Upper lobe of left lung (tissue), 6 donors: Measurements from ENCODE around the gene BRIP1. TPM values are rescaled to one million over a fixed set of nuclear protein-coding genes. Genes with fewer than 3 reads are reported as not detected.
"Not testable (repeated sequence)": the region's sequence is repeated elsewhere in the genome, so short reads cannot be mapped to it uniquely, and the experiment has no call there.

ENCODE experiments used
- ATAC-seq, 2 donors: fragments of 200-7000 bp; cut with Tn5 transposase; one replicate each; pipeline ENCODE4 v1.9.1; 2022; ENCODE audit warnings: mild to moderate bottlenecking in 2 of 2, moderate library complexity in 2 of 2; ENCODE audit not compliant: low FRiP score in 2 of 2
- DNase-seq, 2 donors: peaks; one replicate each; pipeline ENCODE4 v3.0.0-alpha.2; 2019 to 2020
- H3K27ac ChIP-seq, 4 donors: fragments of 200-600 bp; sonication (generic); one replicate each; pipeline ENCODE4 v1.5.1; 2016 to 2019
- H3K27me3 ChIP-seq, 4 donors: fragments of 200-600 bp; sonication (generic); one replicate each; pipeline ENCODE4 v1.5.1; 2017 to 2019
- H3K36me3 ChIP-seq, 4 donors: fragments of 200-600 bp; sonication (generic); one replicate each; pipeline ENCODE4 v1.5.1; 2016 to 2019
- H3K4me1 ChIP-seq, 4 donors: fragments of 200-600 bp; sonication (generic); one replicate each; pipeline ENCODE4 v1.5.1; 2018 to 2019
- H3K4me3 ChIP-seq, 4 donors: fragments of 200-600 bp; sonication (generic); one replicate each; pipeline ENCODE4 v1.5.1; 2017 to 2019; ENCODE audit warnings: mild to moderate bottlenecking in 2 of 4, moderate library complexity in 1 of 4
- H3K9me3 ChIP-seq, 4 donors: fragments of 200-600 bp; sonication (generic); one replicate each; pipeline ENCODE4 v1.5.1; 2018 to 2019
- CTCF ChIP-seq, 6 experiments: fragments of 450-650 bp in 4 of 6; fragments of 200-600 bp in 2 of 6; sonication (generic) in 2 of 6; IDR thresholded peaks; one replicate each; pipeline ENCODE4 v1.5.1; 2016 to 2019; ENCODE audit warnings: antibody characterized with exemption in 6 of 6
- EP300 ChIP-seq, 4 donors: sonication (generic); formaldehyde crosslinking; IDR thresholded peaks; one replicate each; pipeline ENCODE4 v1.5.1; 2017; ENCODE audit warnings: antibody characterized with exemption in 4 of 4, control low read depth in 2 of 4
- POLR2A ChIP-seq, 4 donors: fragments of 450-650 bp; IDR thresholded peaks; one replicate each; pipeline ENCODE4 v1.5.1; 2016 to 2017; ENCODE audit warnings: antibody characterized with exemption in 4 of 4, mild to moderate bottlenecking in 2 of 4
- POLR2AphosphoS5 ChIP-seq, 2 donors: sonication (generic); formaldehyde crosslinking; IDR thresholded peaks; one replicate each; pipeline ENCODE4 v1.5.1; 2017; ENCODE audit warnings: antibody characterized with exemption in 2 of 2
- WGBS, 2 donors: methylation state at CpG; one replicate each; pipeline ENCODE4 v1.1.5; 2017 to 2018; 5-methylcytosine and 5-hydroxymethylcytosine counted together
- total RNA-seq, 6 donors: library from RNA; depleted of rRNA in 4 of 6; stranded (reverse); fragments of >200 nt in 4 of 6; gene quantifications; one replicate each; pipeline versions ENCODE4 v1.1.0 to v1.2.1, GENCODE V29; 2016 to 2021
- donor health status: DM: no; HTN: no; CAD: no; lungs with moderate emphysema.
- donor health status: DM: no; HTN: yes; CAD: no; lungs with severe emphysema.

BRIP1 gene
- total RNA-seq, 6 donors from 2014 or later = 0.55 to 2.5 (median 0.85) TPM

DNA sequence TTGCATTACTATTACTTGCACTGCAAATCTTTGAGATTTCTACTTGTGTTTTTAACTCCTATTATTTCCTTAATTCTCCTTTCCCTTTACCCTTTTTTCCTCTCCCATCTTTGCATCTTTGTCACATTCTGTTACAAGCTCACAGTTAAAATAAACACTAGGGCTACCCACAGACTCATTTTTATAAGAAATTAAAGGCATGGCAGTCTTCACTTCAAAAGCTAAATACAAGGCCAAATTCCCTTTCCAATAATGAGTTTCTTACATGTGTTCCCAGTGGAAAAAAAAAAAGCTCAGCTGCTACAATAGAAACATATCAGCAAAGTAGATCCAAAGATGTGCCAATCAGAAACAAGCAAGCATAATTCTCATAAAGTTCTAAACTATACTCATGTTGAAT, 3.7 kb upstream of the BRIP1 start:
- TF ChIP-seq EP300 (IDR thresholded peaks at IDR 0.05) (no peak), POLR2AphosphoS5 (IDR thresholded peaks at IDR 0.05) (no peak)
- peaks cover 0 to 42% (median 14%) of the 10 kb centered on the region in 4 donors for H3K36me3 ChIP-seq
- H3K27ac ChIP-seq = no peak overlapping the region
- H3K4me1 ChIP-seq = peaks cover 6 to 10% (median 8%) of the 10 kb centered on the region in 4 donors
- H3K4me3 ChIP-seq = no peak overlapping the region
- no peaks in the 10 kb centered on the region for H3K27me3 ChIP-seq
- DNase-seq (no peak), ATAC-seq (no peak)
- H3K9me3 ChIP-seq = no peaks in the 10 kb centered on the region

DNA sequence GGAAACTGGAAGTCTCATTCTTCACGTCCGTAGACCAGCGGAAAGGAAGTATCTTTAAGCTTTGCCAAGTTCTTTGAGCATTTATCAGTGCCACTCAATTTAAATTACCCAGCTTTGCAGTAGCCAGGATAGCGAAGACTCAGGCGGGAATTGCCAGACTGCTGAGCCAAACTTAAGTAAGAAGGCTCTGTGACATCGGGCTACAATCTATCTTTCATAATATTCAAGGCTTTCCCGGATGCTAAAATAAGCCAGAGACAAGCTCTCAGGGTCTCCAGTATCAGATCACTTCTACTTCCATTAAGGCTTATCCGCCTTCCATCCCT, 436 bp upstream of the BRIP1 start:
- Histone ChIP-seq H3K27me3 (no peaks in the 10 kb centered on the region), H3K27ac (peak overlapping the region; percentile 68 to 84 (median 82)), H3K36me3 (peaks cover 0 to 14% (median under 1%) of the 10 kb centered on the region in 4 donors), H3K4me3 (peak overlapping the region; percentile 23 to 78 (median 61)), H3K9me3 (no peaks in the 10 kb centered on the region), H3K4me1 (peaks cover 6 to 10% (median 8%) of the 10 kb centered on the region in 4 donors)
- WGBS, 2 donors = 1 to 4% methylated on average over 8 of the region's 8 CpGs
- DNase-seq (no peak), ATAC-seq (peak; percentile 56 to 65)
- TF ChIP-seq POLR2A (IDR thresholded peaks at IDR 0.05) = no peak
- peak in 1 of 2 donors; percentile 22 for TF ChIP-seq POLR2AphosphoS5 (IDR thresholded peaks at IDR 0.05)

- H3K27ac ChIP-seq = no peak overlapping the region
- no peaks in the 10 kb centered on the region for H3K27me3 ChIP-seq
- ATAC-seq (no peak), DNase-seq (no peak)
- H3K4me3 ChIP-seq = peak overlapping the region in 1 of 4 donors; percentile 78
- no peak for TF ChIP-seq CTCF (IDR thresholded peaks at IDR 0.05)
- no peak for TF ChIP-seq POLR2A (IDR thresholded peaks at IDR 0.05)
- no peaks in the 10 kb centered on the region for H3K9me3 ChIP-seq
- peaks cover 6 to 10% (median 8%) of the 10 kb centered on the region in 4 donors for H3K4me1 ChIP-seq
- H3K36me3 ChIP-seq = peaks cover 0 to 4% (median 0%) of the 10 kb centered on the region in 4 donors
- 34 to 35% methylated on average over 1 of the region's 1 CpG for WGBS, 2 donors
Observed at GRCh38 chr17:61862105-61862574, 1.2 kb downstream of the BRIP1 start.

DNA sequence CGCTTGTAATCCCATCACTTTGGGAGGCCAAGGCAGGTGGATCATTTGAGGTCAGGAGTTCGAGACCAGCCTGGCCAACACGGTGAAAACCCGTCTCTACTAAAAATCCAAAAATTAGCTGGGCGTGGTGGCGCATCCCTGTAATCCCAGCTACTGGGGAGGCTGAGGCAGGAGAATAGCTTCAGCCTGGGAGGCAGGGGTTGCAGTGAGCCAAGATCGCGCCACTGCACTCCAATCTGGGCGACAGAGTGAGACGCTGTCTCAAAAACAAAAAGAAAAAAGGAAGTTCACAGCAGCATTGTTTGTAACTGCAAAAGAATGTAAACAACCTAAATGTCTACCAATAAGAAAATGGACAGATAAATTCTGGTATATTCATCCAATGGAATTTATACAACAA, 2.9 kb downstream of the BRIP1 start:
- not testable (repeated sequence) for DNase-seq, H3K27ac ChIP-seq

GRCh38 chr17:61856035-61856434, 7.3 kb downstream of the BRIP1 start:
- Histone ChIP-seq H3K9me3 (no peaks in the 10 kb centered on the region), H3K36me3 (no peaks in the 10 kb centered on the region), H3K4me1 (no peaks in the 10 kb centered on the region), H3K27me3 (no peaks in the 10 kb centered on the region), H3K4me3 (no peak overlapping the region), H3K27ac (no peak overlapping the region)
- DNase-seq (no peak), ATAC-seq (no peak)
- TF ChIP-seq CTCF (IDR thresholded peaks at IDR 0.05) (no peak), EP300 (IDR thresholded peaks at IDR 0.05) (no peak), POLR2AphosphoS5 (IDR thresholded peaks at IDR 0.05) (no peak), POLR2A (IDR thresholded peaks at IDR 0.05) (no peak)
- WGBS, 2 donors = 70 to 78% methylated on average over 1 of the region's 1 CpG

More for the DNA sequence above, 2.9 kb downstream of the BRIP1 start:
- not testable (repeated sequence) for H3K36me3 ChIP-seq, H3K4me3 ChIP-seq, ATAC-seq, H3K9me3 ChIP-seq, H3K27me3 ChIP-seq
- peaks cover 6 to 10% (median 8%) of the 10 kb centered on the region in 4 donors for H3K4me1 ChIP-seq
- WGBS, 2 donors = 93 to 94% methylated on average over 10 of the region's 10 CpGs

DNA sequence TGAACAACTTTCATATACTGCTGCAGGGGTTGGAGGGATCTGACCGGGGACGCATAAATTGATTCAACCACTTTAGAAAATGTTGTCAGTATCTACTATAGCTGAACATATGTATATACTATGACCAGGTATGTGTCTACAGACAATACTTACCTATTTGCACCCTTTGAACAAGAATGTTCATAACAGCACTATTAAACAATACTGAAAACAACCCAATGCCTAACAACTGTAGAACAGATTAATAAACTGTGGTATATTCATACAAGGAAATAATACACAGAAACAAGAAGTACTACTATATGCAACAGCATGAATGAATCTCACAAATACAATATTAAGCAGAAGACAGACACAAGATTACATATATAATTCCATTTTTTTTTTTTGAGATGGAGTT, 10.5 kb downstream of the BRIP1 start:
- WGBS, 2 donors = 90 to 97% methylated on average over 2 of the region's 2 CpGs
- DNase-seq = no peak
- Histone ChIP-seq H3K4me3 (no peak overlapping the region), H3K27ac (no peak overlapping the region), H3K9me3 (no peaks in the 10 kb centered on the region), H3K36me3 (no peaks in the 10 kb centered on the region), H3K27me3 (no peaks in the 10 kb centered on the region), H3K4me1 (no peaks in the 10 kb centered on the region)
- no peak for ATAC-seq
- no peak for TF ChIP-seq CTCF (IDR thresholded peaks at IDR 0.05)
- no peak for TF ChIP-seq EP300 (IDR thresholded peaks at IDR 0.05)
- no peak for TF ChIP-seq POLR2A (IDR thresholded peaks at IDR 0.05)
- no peak for TF ChIP-seq POLR2AphosphoS5 (IDR thresholded peaks at IDR 0.05)
